Activated T-cell treated with anti-CD3 and anti-CD28 coated beads, Interleukin-2, amount 50 U/mL, for 72 hours (primary cell): Measurements from ENCODE around the gene HGFAC. TPM values are rescaled to one million over a fixed set of nuclear protein-coding genes. Genes with fewer than 3 reads are reported as not detected.

ENCODE experiments used
- ATAC-seq, 2 donors: fragments of 150-1000 bp; cut with Tn5 transposase; replicated peaks in 1 of 2; 2 replicates each; pipeline ENCODE4 v1.10.0; 2021; ENCODE audit warnings: moderate library complexity in 2 of 2, mild to moderate bottlenecking in 1 of 2
- DNase-seq, 2 donors: peaks; one replicate each; pipeline ENCODE4 v3.0.0; 2021 to 2022; ENCODE audit warnings: mixed read lengths in 1 of 2
- H3K27ac Mint-ChIP-seq: one replicate; pipeline ENCODE4 v1.8.0; 2022; ENCODE audit warnings: mild to moderate bottlenecking, moderate library complexity, mixed read lengths
- H3K27me3 Mint-ChIP-seq: one replicate; pipeline ENCODE4 v1.8.0; 2022; ENCODE audit warnings: low read depth, mixed read lengths
- H3K36me3 Mint-ChIP-seq, 2 donors: one replicate each; pipeline ENCODE4 v1.8.0; 2022; ENCODE audit warnings: mixed read lengths in 2 of 2, mild to moderate bottlenecking in 1 of 2; ENCODE audit not compliant: insufficient read depth in 2 of 2
- H3K4me1 Mint-ChIP-seq: one replicate; pipeline ENCODE4 v1.8.0; 2022; ENCODE audit warnings: low read depth, mixed read lengths
- H3K4me3 Mint-ChIP-seq, 2 donors: one replicate each; pipeline ENCODE4 v1.8.0; 2022; ENCODE audit warnings: mild to moderate bottlenecking in 2 of 2, mixed read lengths in 2 of 2, moderate library complexity in 2 of 2
- H3K9me3 Mint-ChIP-seq, 2 donors: one replicate each; pipeline ENCODE4 v1.8.0; 2022; ENCODE audit warnings: mixed read lengths in 2 of 2
- total RNA-seq, 2 donors: library from RNA; stranded (reverse); gene quantifications; one replicate each; pipeline ENCODE4 v1.2.3, GENCODE V29; 2022

The HGFAC gene
- total RNA-seq, 2 donors from 2014 or later: 0.51 to 0.62 TPM

GRCh38 chr4:3423406-3423805 lies 18.4 kb upstream of the HGFAC start:
- no peak overlapping the region for H3K27ac Mint-ChIP-seq
- no peaks in the 10 kb centered on the region for H3K27me3 Mint-ChIP-seq
- no peak for ATAC-seq
- DNase-seq: no peak
- no peaks in the 10 kb centered on the region for H3K9me3 Mint-ChIP-seq
- H3K4me3 Mint-ChIP-seq: no peak overlapping the region
- no peaks in the 10 kb centered on the region for H3K36me3 Mint-ChIP-seq
- H3K4me1 Mint-ChIP-seq: no peaks in the 10 kb centered on the region

GRCh38 chr4:3423952-3424351 lies 17.8 kb upstream of the HGFAC start:
- no peak overlapping the region for H3K27ac Mint-ChIP-seq
- H3K4me1 Mint-ChIP-seq: no peaks in the 10 kb centered on the region
- no peaks in the 10 kb centered on the region for H3K36me3 Mint-ChIP-seq
- ATAC-seq: no peak
- DNase-seq: no peak
- no peaks in the 10 kb centered on the region for H3K9me3 Mint-ChIP-seq
- no peak overlapping the region for H3K4me3 Mint-ChIP-seq
- no peaks in the 10 kb centered on the region for H3K27me3 Mint-ChIP-seq

DNA sequence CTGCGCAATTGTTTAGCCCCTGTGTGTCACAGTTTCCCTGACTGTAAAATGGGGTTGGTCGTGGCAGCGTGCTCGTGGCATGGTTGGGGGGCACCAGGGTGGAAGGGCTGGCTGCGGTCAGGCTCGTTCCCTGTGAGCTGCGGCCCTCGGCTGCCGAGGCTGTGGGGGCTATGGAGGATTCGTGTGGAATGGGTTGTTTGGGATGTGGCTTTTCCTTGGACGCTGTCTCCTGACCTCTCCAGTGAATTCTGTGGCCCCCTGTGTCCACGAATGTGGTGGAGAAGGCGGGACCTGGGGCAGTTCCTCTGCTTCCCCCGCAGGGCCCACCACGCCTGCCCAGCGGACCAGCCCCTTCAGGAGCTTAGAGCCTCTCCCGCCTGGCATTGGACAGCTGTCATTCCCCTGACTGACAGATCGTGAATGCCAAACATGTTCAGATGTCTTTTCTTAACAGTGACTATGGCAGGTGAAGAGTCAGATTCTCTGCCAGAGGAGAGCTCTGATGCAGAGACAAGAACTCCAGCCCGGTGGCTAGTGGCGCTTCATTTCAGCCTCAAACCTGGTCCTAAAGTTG lies 17.2 kb upstream of the HGFAC start:
- Mint-ChIP-seq H3K36me3 (no peaks in the 10 kb centered on the region), H3K4me1 (no peaks in the 10 kb centered on the region), H3K4me3 (no peak overlapping the region), H3K9me3 (no peaks in the 10 kb centered on the region), H3K27me3 (no peaks in the 10 kb centered on the region), H3K27ac (no peak overlapping the region)
- DNase-seq (no peak), ATAC-seq (no peak)

DNA sequence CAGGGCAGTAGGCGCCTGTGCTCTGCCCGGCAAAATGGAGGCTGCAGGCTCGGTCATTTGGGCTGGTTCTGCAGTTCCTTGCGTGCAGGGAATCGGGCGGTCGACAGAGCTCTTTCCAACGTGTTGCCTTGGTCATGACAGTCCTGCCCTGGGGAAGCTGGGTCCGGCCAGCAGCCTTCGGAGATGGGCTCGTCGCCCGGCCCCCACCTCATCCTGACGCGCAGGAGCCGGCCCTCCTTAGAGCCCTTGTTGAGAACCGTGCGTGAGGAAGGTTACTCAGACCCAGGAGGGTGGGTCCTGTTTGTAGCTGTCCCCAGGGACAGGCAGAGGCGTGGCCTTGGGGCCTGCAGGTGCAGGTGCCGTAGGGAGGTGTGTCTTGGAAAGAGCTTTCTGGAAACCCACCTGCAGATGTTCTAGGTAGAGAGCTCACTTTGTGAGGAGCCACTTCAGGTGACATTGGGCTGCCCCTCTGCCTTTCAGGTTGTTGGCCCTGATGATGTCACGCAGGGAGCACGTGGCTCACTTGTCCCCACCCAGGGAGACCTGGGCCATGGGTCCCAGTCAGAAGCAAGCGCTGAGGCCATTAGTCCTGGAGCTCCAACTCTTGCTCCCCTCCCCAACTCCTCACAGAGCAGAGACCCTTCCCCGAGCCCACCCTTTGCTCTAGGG lies 15.2 kb upstream of the HGFAC start:
- H3K27ac Mint-ChIP-seq: no peak overlapping the region
- no peaks in the 10 kb centered on the region for H3K4me1 Mint-ChIP-seq
- no peak for ATAC-seq
- H3K4me3 Mint-ChIP-seq: no peak overlapping the region
- H3K9me3 Mint-ChIP-seq: no peaks in the 10 kb centered on the region
- H3K27me3 Mint-ChIP-seq: no peaks in the 10 kb centered on the region
- H3K36me3 Mint-ChIP-seq: no peaks in the 10 kb centered on the region
- no peak for DNase-seq

GRCh38 chr4:3427134-3427476 lies 14.7 kb upstream of the HGFAC start:
- Mint-ChIP-seq H3K4me3 (no peak overlapping the region), H3K27me3 (no peaks in the 10 kb centered on the region), H3K27ac (no peak overlapping the region), H3K36me3 (no peaks in the 10 kb centered on the region), H3K9me3 (no peaks in the 10 kb centered on the region), H3K4me1 (no peaks in the 10 kb centered on the region)
- ATAC-seq: no peak
- no peak for DNase-seq

- no peak overlapping the region for H3K27ac Mint-ChIP-seq
- no peak overlapping the region for H3K4me3 Mint-ChIP-seq
- no peaks in the 10 kb centered on the region for H3K36me3 Mint-ChIP-seq
- no peaks in the 10 kb centered on the region for H3K9me3 Mint-ChIP-seq
- H3K4me1 Mint-ChIP-seq: no peaks in the 10 kb centered on the region
- H3K27me3 Mint-ChIP-seq: no peaks in the 10 kb centered on the region
- DNase-seq (no peak), ATAC-seq (no peak)
These were observed 13.9 kb upstream of the HGFAC start for GRCh38 chr4:3427706-3428446.

DNA sequence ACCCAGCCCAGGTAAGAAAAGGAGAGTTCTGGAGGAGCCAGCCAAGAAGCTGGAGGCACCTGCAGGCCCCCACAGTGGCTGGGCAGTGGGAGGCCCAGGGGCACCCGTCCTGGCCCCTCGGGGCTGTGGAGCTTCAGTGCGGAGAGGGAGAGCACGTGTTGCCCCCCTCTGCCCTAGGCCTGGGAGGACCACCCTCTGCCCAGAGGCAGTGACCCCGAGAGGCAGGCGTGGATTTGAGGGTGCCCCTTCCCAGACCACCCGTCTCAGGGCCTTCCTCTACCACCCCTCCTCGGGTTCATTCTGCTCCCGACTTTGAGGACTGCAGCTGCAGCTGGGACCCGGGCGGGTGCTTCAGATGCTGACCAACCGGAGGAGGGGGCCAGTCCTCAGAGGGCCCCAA lies 12.1 kb upstream of the HGFAC start:
- H3K27ac Mint-ChIP-seq: no peak overlapping the region
- no peaks in the 10 kb centered on the region for H3K36me3 Mint-ChIP-seq
- ATAC-seq (no peak), DNase-seq (no peak)
- no peaks in the 10 kb centered on the region for H3K27me3 Mint-ChIP-seq
- H3K4me3 Mint-ChIP-seq: no peak overlapping the region
- H3K9me3 Mint-ChIP-seq: no peaks in the 10 kb centered on the region
- H3K4me1 Mint-ChIP-seq: no peaks in the 10 kb centered on the region

GRCh38 chr4:3430524-3430923 lies 11.2 kb upstream of the HGFAC start:
- no peak overlapping the region for H3K4me3 Mint-ChIP-seq
- no peaks in the 10 kb centered on the region for H3K9me3 Mint-ChIP-seq
- H3K27me3 Mint-ChIP-seq: no peaks in the 10 kb centered on the region
- H3K36me3 Mint-ChIP-seq: no peaks in the 10 kb centered on the region
- DNase-seq: no peak
- no peak overlapping the region for H3K27ac Mint-ChIP-seq
- no peaks in the 10 kb centered on the region for H3K4me1 Mint-ChIP-seq
- ATAC-seq: no peak

DNA sequence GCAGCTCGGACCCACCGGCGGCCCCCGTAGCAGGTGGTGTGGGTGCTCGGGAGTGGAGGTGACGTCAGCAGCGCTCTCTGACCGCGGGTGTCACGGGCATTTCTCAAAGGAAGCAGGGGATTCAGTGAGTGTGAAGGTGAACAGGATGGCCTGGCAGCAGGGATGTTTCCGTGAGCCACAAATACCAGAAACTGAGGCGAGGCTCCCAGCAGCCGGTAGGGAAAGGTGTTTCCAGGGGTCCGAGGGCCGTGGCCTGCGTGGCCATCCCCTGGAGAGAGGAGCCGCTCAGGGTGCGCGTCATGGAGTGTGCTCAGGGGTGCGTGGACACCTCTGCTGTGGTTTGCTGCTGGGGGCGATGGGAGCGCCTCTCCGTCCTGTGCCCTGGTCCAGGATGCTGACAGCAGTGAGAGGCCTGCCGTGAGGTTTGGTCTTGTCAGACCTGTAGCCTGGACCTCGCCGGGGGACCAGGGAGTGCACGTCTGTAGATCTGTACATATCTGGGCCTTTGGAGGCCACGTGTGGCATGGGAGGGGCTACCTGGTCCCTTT lies 10.2 kb upstream of the HGFAC start:
- Mint-ChIP-seq H3K9me3 (no peaks in the 10 kb centered on the region), H3K4me3 (no peak overlapping the region), H3K4me1 (no peaks in the 10 kb centered on the region), H3K27me3 (no peaks in the 10 kb centered on the region), H3K27ac (no peak overlapping the region), H3K36me3 (no peaks in the 10 kb centered on the region)
- no peak for DNase-seq
- no peak for ATAC-seq

GRCh38 chr4:3432381-3432790 lies 9.4 kb upstream of the HGFAC start:
- no peaks in the 10 kb centered on the region for H3K9me3 Mint-ChIP-seq
- no peaks in the 10 kb centered on the region for H3K36me3 Mint-ChIP-seq
- H3K4me3 Mint-ChIP-seq: no peak overlapping the region
- no peaks in the 10 kb centered on the region for H3K27me3 Mint-ChIP-seq
- no peak for DNase-seq
- no peak overlapping the region for H3K27ac Mint-ChIP-seq
- H3K4me1 Mint-ChIP-seq: no peaks in the 10 kb centered on the region
- no peak for ATAC-seq

GRCh38 chr4:3433138-3433869 lies 8.5 kb upstream of the HGFAC start:
- no peaks in the 10 kb centered on the region for H3K9me3 Mint-ChIP-seq
- DNase-seq (no peak), ATAC-seq (no peak)
- H3K4me3 Mint-ChIP-seq: no peak overlapping the region
- no peaks in the 10 kb centered on the region for H3K27me3 Mint-ChIP-seq
- H3K27ac Mint-ChIP-seq: no peak overlapping the region
- no peaks in the 10 kb centered on the region for H3K36me3 Mint-ChIP-seq
- no peaks in the 10 kb centered on the region for H3K4me1 Mint-ChIP-seq

- H3K27ac Mint-ChIP-seq: no peak overlapping the region
- H3K4me1 Mint-ChIP-seq: no peaks in the 10 kb centered on the region
- no peak overlapping the region for H3K4me3 Mint-ChIP-seq
- no peaks in the 10 kb centered on the region for H3K36me3 Mint-ChIP-seq
- ATAC-seq (no peak), DNase-seq (no peak)
- no peaks in the 10 kb centered on the region for H3K9me3 Mint-ChIP-seq
- H3K27me3 Mint-ChIP-seq: no peaks in the 10 kb centered on the region
These were observed 6.7 kb upstream of the HGFAC start for GRCh38 chr4:3434881-3435685.

GRCh38 chr4:3435686-3435956 lies 6.1 kb upstream of the HGFAC start:
- Mint-ChIP-seq H3K27me3 (no peaks in the 10 kb centered on the region), H3K36me3 (no peaks in the 10 kb centered on the region), H3K9me3 (no peaks in the 10 kb centered on the region), H3K27ac (no peak overlapping the region), H3K4me3 (no peak overlapping the region), H3K4me1 (no peaks in the 10 kb centered on the region)
- DNase-seq (no peak), ATAC-seq (no peak)
